Activated CD8-positive, alpha-beta memory T cell treated with anti-CD3 and anti-CD28 coated beads, Interleukin-2, amount 50 U/mL, for 24 hours (primary cell): ENCODE measurements around the gene SUPT5H.
"Not testable (repeated sequence)": the region's sequence is repeated elsewhere in the genome, so short reads cannot be mapped to it uniquely, and the experiment has no call there.

Experiments used
- DNase-seq: peaks from one replicate; pipeline ENCODE4 v3.0.0-alpha.2; 2020; ENCODE audit errors: extremely low read depth

The SUPT5H gene

GRCh38 chr19:39465956-39466747 lies 20.8 kb downstream of the SUPT5H start:
- DNase-seq = no peak

DNA sequence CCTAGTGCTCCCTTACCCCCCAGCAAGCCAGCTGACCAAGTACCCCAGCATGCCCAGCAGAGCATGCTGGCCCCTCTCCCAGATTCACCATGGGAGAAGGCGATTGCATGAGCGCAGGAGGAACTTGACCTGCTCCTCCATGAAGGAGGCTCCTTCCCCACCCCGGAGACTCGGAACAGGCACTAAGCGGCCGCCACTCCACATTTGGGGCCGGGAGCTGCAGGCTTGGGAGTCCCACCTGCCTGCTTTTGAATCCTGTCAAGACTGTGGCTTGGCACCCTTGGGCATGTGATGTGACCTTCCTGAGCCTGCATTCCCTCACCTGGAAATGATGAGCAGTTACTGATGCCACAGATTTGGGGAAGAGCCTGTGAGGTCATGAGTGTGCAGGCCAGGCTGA lies 22.6 kb downstream of the SUPT5H start:
- DNase-seq = no peak

DNA sequence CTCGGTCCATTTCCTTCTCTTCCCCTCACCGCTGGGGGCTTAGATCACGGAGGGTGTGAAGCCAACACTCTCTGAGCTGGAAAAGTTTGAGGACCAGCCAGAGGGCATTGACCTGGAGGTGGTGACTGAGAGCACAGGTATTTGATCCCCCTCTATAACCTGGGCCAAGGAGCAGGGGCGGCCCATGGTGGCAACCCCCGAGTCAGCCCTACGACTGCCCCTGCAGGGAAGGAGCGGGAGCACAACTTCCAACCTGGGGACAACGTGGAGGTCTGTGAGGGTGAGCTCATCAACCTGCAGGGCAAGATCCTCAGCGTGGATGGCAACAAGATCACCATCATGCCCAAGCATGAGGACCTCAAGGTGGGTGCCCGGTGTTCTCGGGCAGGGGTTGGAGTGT lies 23.7 kb downstream of the SUPT5H start:
- DNase-seq = no peak

- DNase-seq = no peak
These were observed 24.2 kb downstream of the SUPT5H start for GRCh38 chr19:39469567-39469966.

DNA sequence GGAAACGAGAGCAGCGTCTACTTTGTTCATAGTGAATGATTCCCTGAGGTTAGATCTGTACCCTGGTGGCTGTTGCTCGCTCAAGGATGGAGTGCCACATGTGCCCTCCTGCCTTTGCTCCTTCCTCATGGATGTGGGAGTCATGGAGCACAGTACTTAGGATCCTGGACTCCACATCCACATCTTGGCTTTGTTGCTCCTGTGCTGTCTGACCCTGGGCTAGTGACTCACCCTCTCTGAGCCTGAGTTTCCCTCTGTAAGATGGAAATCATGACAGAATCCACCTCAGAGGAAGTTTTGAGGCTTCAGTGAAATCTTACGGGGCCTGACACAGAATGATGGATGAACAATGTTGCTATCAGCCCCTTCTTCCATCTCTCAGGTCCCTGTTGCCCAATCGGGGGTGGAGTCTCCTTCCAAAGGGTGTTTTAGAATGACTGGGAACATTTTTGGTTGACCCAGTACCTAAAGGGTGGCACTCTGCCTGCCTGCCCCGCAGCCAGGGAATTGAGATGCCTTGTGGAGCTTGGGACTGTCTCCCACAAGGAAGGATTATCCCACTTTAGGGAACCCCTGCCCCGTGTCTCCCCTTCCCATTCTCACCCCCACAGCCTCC lies 25.4 kb downstream of the SUPT5H start:
- no peak for DNase-seq

- no peak for DNase-seq
These were observed 26.6 kb downstream of the SUPT5H start for GRCh38 chr19:39471756-39472536.

DNA sequence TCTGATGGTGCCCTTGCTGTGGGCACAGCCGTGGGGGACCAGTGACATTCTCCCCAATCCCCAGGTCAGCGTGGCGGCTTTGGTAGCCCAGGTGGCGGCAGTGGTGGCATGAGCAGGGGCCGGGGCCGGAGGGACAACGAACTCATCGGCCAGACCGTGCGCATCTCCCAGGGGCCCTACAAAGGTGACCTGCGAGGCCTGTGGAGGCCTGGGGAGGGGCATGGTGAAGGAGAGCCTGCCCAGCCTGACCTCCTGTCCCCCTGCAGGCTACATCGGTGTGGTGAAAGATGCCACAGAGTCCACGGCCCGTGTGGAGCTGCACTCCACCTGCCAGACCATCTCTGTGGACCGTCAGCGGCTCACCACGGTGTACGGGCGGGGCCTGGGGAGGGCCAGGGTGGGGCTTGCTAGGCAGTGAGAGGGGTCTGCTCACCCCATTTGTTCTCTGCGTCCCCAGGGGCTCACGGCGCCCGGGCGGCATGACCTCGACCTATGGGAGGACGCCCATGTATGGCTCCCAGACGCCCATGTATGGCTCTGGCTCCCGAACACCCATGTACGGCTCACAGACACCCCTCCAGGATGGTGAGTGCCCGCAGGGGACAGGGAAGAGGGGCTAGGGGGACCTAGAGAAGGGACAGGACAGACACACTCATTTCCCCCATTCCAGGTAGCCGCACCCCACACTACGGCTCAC lies 27.5 kb downstream of the SUPT5H start:
- DNase-seq = no peak

- no peak for DNase-seq
These were observed 28.1 kb downstream of the SUPT5H start for GRCh38 chr19:39473443-39473960.

- DNase-seq = no peak
These were observed 28.8 kb downstream of the SUPT5H start for GRCh38 chr19:39474139-39474620.

- no peak for DNase-seq
These were observed 30.4 kb downstream of the SUPT5H start for GRCh38 chr19:39475748-39476147.

- DNase-seq = not testable (repeated sequence)
These were observed 34.0 kb downstream of the SUPT5H start for GRCh38 chr19:39479319-39479801.

- no peak for DNase-seq
These were observed 34.5 kb downstream of the SUPT5H start for GRCh38 chr19:39479916-39480315.

- peak; percentile 94 for DNase-seq
These were observed 35.2 kb downstream of the SUPT5H start, which contains the start of gene TIMM50 for GRCh38 chr19:39480337-39481228. TIMM50 (plus strand) TSS chr19:39480838; CDS start chr19:39480854, 16 bp downstream.

DNA sequence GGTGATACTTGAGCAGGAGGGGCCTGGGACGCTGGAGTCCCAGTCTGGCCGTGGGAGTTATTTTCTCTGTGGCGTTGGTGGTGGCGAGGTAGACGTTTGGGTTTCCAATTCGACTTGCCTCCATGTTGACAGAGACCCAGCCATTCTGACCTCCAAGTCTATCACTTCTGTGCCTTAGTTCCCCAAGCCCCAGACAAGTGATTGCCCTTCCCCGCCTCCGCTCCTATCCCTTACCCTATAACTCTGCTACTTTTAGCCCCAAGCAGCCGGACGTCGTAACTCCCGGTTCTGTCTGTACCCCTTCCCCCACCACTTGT lies 35.8 kb downstream of the SUPT5H start:
- no peak for DNase-seq

GRCh38 chr19:39481676-39482075 lies 36.3 kb downstream of the SUPT5H start:
- DNase-seq = no peak

DNA sequence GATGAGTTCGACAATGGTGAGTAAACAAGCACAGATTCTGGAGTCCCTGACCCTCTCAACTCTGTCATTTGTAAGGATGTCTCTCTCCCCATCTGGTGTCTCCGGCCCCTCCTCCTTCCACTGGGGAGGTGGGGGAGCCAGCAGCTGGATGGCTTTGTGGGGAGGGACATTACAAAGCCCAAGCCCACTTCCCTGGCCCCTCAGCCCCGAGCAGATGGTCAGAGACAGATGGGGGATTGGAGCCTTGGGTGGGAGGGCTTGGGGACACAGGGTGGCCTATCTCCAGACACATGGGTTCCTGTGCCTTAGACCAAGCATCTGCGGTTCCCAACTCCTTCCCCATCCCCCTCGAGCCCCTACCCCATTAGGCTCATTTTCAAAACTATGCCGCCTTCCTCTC lies 37.8 kb downstream of the SUPT5H start:
- DNase-seq = no peak

- DNase-seq = no peak
These were observed 44.4 kb downstream of the SUPT5H start for GRCh38 chr19:39489756-39490155.

DNA sequence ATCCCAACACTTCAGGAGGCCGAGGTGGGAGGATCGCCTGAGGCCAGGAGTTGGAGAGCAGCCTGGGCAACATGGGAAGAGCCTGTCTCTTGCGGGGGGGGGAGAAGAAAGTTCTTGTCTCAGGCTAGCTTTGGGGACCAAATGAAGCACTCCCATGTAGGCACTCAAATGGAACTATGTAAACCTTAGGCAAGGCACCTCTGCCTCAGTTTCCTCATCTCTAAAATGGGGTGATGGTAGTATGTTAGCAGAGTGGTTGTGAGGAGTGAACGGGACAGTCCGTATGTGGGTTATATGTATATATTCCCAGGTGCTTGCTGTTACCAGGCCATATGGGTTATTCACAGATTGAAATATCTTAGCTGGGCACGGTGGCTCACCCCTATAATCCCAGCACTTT lies 46.8 kb downstream of the SUPT5H start:
- no peak for DNase-seq

GRCh38 chr19:39492788-39493187 lies 47.4 kb downstream of the SUPT5H start:
- DNase-seq = no peak

DNA sequence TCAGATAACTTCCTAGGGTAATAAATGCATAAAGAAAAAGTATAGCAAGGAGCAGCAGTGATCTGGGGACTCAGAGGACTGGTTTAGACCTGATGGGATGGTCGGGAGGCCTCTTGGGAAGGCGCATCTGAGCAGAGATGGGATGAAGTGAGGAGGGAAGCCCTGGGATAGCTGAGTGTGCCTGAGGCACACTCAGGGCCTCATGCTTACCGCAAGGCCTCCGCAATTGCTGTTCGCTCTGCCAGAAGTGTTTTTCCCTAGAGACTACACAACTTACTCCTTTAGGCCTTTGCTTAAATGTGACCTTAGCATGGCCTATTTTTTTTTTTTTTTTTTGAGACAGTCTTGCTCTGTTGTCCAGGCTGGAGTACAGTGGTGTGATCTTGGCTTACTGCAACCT lies 49.3 kb downstream of the SUPT5H start:
- DNase-seq = no peak

DNA sequence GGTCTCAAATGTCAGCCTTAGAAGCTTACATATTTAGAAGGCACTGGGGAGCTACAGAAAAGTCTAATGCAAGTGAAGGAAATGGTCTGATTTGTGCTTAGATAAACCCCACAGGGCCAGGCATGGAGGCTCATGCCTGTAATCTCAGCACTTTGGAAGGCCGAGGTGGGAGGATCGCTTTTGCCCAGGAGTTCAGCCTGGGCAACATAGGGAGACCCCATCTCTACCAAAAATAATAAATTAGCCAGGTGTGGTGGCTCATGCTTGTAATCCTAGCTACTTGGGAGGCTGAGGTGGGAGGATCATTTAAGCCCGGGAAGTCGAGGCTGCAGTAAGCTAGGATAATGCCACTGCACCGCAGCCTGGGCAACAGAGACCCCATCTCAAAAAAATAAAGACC lies 50.7 kb downstream of the SUPT5H start:
- no peak for DNase-seq
